Measurements from ENCODE around the gene TPCN1. TPM values are rescaled to one million over a fixed set of nuclear protein-coding genes. Genes with fewer than 3 reads are reported as not detected.

The TPCN1 gene
- polyA plus RNA-seq, 1 experiment = 10.9 TPM

DNA sequence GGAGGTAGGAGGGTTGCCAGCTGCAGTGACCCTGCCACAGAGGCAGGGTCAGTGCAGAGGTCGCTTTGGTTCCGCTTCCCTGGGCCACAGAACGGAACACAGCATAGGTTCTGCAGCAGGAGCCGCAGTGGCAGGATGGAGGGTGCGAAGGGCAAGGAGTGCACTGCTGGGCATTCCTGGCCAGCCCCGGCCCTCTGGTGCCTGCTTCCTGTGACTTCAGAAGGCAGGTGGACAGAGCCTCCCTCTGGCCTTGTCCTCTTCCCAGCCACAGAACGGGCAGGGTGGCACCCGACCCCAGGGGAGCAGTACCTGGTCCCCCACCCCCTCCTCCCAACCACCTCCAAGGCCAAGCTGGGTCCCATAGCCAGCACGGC lies 75.9 kb downstream of the TPCN1 start:
- DNase-seq (ENCODE audit: low read depth, low spot score) = no peak
- CTCF ChIA-PET = interaction anchor here (0.9 kb wide), 1 partner anchor 15 kb away, joined by 5 read pairs; no protein-coding TSS in a partner anchor
- Histone ChIP-seq H3K4me3 (ENCODE audit: low read depth, low read length) (no peak overlapping the region), H3K27ac (ENCODE audit: low read depth, low read length) (no peak overlapping the region), H3K27me3 (ENCODE audit: control insufficient read depth, insufficient read depth, low read length) (no peaks in the 10 kb centered on the region), H3K9me3 (ENCODE audit: control insufficient read depth, insufficient read depth, low read length) (no peaks in the 10 kb centered on the region)
- TF ChIP-seq, protein P1, sequence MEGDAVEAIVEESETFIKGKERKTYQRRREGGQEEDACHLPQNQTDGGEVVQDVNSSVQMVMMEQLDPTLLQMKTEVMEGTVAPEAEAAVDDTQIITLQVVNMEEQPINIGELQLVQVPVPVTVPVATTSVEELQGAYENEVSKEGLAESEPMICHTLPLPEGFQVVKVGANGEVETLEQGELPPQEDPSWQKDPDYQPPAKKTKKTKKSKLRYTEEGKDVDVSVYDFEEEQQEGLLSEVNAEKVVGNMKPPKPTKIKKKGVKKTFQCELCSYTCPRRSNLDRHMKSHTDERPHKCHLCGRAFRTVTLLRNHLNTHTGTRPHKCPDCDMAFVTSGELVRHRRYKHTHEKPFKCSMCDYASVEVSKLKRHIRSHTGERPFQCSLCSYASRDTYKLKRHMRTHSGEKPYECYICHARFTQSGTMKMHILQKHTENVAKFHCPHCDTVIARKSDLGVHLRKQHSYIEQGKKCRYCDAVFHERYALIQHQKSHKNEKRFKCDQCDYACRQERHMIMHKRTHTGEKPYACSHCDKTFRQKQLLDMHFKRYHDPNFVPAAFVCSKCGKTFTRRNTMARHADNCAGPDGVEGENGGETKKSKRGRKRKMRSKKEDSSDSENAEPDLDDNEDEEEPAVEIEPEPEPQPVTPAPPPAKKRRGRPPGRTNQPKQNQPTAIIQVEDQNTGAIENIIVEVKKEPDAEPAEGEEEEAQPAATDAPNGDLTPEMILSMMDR (IDR thresholded peaks at IDR 0.05; ENCODE audit: low read depth, low read length) = no peak
- POLR2A ChIA-PET = no interaction called here

DNA sequence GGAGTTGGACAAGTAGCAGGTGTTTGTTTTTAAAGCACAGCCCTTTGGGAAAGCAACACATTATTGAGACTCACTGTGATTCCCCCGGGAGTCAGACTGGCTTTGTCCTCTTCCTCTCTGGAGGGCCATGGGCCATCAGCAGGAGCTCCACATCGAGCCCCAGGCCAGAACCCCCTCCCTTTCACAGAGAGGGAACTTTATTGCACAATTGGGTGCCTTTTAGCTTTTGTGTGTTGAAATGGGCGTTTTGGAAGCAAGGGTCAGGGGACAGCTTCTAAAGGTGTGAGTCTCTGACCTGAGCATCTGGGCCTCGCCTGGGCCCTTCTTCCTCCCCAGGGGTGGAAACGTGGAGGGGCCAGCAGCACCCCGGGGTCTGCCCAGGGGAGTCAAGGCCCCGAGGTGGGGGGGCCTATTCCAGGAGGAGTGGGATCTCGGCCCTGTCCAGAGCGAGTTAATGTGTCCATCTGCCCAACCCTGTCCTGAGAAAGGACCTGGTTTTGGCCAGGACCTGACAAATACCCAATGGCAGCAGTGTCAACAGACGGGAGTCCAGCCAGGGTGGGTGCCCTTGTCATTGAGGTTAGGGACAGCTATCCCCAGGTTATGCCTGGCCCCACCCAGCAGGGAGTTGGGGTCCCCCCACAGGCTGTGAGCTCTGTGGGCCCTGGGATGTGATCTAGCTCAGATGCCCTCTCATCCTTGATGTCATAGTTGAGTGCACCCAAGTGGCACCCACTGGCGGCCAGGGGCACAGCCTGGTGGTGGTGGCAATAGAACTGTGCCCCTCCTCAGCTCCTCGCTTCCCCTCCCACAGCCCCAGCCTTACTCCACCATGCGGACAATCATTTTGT lies 76.6 kb downstream of the TPCN1 start:
- no peak for DNase-seq (ENCODE audit: low read depth, low spot score)
- H3K27ac ChIP-seq (ENCODE audit: low read depth, low read length) = no peak overlapping the region
- TF ChIP-seq, protein P1 (IDR thresholded peaks at IDR 0.05; ENCODE audit: low read depth, low read length) = no peak
- ChIA-PET POLR2A (no interaction called here), CTCF (interaction anchor here (0.9 kb wide), 1 partner anchor 15 kb away, joined by 5 read pairs; no protein-coding TSS in a partner anchor)
- H3K4me3 ChIP-seq (ENCODE audit: low read depth, low read length) = no peak overlapping the region
- H3K27me3 ChIP-seq (ENCODE audit: control insufficient read depth, insufficient read depth, low read length) = no peaks in the 10 kb centered on the region
- H3K9me3 ChIP-seq (ENCODE audit: control insufficient read depth, insufficient read depth, low read length) = no peaks in the 10 kb centered on the region

DNA sequence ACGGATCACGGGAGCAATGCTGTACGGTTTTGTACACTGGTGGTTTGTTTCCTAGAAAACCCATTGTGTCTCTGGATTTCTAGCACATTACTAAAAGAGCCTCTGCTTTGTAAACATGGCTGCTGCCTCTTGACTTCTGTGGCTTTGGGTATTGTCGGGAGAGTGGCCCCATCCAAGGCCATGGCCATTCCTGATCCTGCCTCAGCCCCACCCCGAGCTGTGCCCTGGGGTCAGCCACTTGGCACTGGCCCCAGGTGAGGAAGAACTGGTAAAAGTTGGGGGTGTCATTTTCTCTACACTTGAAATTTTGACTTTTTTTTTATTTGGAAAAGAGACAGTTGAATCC lies 77.2 kb downstream of the TPCN1 start:
- H3K27me3 ChIP-seq (ENCODE audit: control insufficient read depth, insufficient read depth, low read length) = no peaks in the 10 kb centered on the region
- POLR2A ChIA-PET = interaction anchor here (1.2 kb wide), 1 partner anchor 77 kb away, joined by 3 read pairs; the partner anchor contains the start of gene TPCN1
- no peak for DNase-seq (ENCODE audit: low read depth, low spot score)
- H3K27ac ChIP-seq (ENCODE audit: low read depth, low read length) = no peak overlapping the region
- CTCF ChIA-PET = no interaction called here
- TF ChIP-seq, protein P1 (IDR thresholded peaks at IDR 0.05; ENCODE audit: low read depth, low read length) = no peak
- no peak overlapping the region for H3K4me3 ChIP-seq (ENCODE audit: low read depth, low read length)
- no peaks in the 10 kb centered on the region for H3K9me3 ChIP-seq (ENCODE audit: control insufficient read depth, insufficient read depth, low read length)

DNA sequence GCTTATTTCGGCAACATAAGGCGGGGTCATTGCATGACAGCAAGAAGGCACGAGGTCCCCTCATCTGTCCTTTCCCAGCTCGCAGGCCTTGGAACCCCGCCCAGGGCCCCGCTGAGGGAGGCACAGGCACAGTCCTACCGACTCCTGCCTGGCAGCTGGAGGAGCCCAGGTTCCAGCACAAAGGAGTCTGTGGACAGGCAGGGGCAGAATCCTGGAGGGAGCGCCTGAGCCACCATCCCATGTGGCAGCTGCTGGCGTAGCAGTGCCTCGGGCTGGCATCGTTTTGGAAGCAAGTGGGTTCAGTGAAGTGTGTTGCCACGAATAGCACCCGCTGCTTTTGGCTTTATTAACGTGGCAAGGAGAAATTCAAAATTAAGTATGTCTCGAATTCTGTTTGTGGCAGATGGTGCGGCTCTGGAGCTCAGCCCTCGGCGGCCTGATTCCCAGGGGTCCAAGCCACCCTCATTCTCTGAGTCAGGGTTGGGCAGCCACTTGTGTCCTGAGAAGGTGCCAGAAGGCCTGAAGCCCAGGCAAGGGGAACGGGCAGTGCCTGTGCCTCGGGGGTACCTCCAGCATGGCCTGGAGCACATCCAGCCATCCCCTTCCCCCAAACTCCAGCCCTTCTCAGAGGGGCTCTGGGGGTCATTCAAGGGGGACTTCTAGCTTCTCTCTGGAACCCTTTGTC lies 77.7 kb downstream of the TPCN1 start:
- Histone ChIP-seq H3K27ac (ENCODE audit: low read depth, low read length) (peak overlapping the region; percentile 81), H3K4me3 (ENCODE audit: low read depth, low read length) (no peak overlapping the region), H3K9me3 (ENCODE audit: control insufficient read depth, insufficient read depth, low read length) (no peaks in the 10 kb centered on the region), H3K27me3 (ENCODE audit: control insufficient read depth, insufficient read depth, low read length) (no peaks in the 10 kb centered on the region)
- ChIA-PET CTCF (interaction anchor here (0.7 to 1.5 kb wide), 2 partner anchors 102 to 127 kb away, joined by 3 to 5 read pairs; no protein-coding TSS in a partner anchor), POLR2A (interaction anchor here (1.2 kb wide), 2 partner anchors 27 to 77 kb away, joined by 3 read pairs; partner anchors contain the start of gene TPCN1)
- TF ChIP-seq, protein P1 (IDR thresholded peaks at IDR 0.05; ENCODE audit: low read depth, low read length) = no peak
- no peak for DNase-seq (ENCODE audit: low read depth, low spot score)

All from AG04450 (cell line).